HG03439 (cell line): ENCODE results near the gene SPOCK1.

Source experiments
- ATAC-seq: cut with Tn5 transposase; IDR thresholded peaks from one replicate; pipeline ENCODE4 v1.9.1; 2021; ENCODE audit warnings: mild to moderate bottlenecking, moderate library complexity; ENCODE audit not compliant: unreplicated experiment

Gene SPOCK1

GRCh38 chr5:137176126-137176525, 323.0 kb downstream of the SPOCK1 start:
- ATAC-seq = no peak

- ATAC-seq = no peak
Observed at GRCh38 chr5:137174196-137174595, 324.9 kb downstream of the SPOCK1 start.

GRCh38 chr5:137172258-137172657, 326.9 kb downstream of the SPOCK1 start:
- no peak for ATAC-seq

- ATAC-seq = no peak
Observed at GRCh38 chr5:137167187-137167586, 331.9 kb downstream of the SPOCK1 start.

GRCh38 chr5:137164961-137165360, 334.2 kb downstream of the SPOCK1 start:
- ATAC-seq = no peak

- ATAC-seq = no peak
Observed at GRCh38 chr5:137164536-137164935, 334.6 kb downstream of the SPOCK1 start.

- no peak for ATAC-seq
Observed at GRCh38 chr5:137158691-137159090, 340.4 kb downstream of the SPOCK1 start.

- no peak for ATAC-seq
Observed at GRCh38 chr5:137156180-137156579, 342.9 kb downstream of the SPOCK1 start.

GRCh38 chr5:137155261-137156000, 343.7 kb downstream of the SPOCK1 start:
- no peak for ATAC-seq

- no peak for ATAC-seq
Observed at GRCh38 chr5:137152616-137153015, 346.5 kb downstream of the SPOCK1 start.

- no peak for ATAC-seq
Observed at GRCh38 chr5:137148655-137149054, 350.5 kb downstream of the SPOCK1 start.

- no peak for ATAC-seq
Observed at GRCh38 chr5:137148159-137148558, 351.0 kb downstream of the SPOCK1 start.

- no peak for ATAC-seq
Observed at GRCh38 chr5:137147346-137147745, 351.8 kb downstream of the SPOCK1 start.

GRCh38 chr5:137146402-137146890, 352.7 kb downstream of the SPOCK1 start:
- ATAC-seq = no peak

- no peak for ATAC-seq
Observed at GRCh38 chr5:137145721-137146120, 353.4 kb downstream of the SPOCK1 start.

- ATAC-seq = no peak
Observed at GRCh38 chr5:137144656-137145055, 354.5 kb downstream of the SPOCK1 start.

GRCh38 chr5:137142764-137143605, 356.1 kb downstream of the SPOCK1 start:
- ATAC-seq = peak; percentile 81

- ATAC-seq = peak; percentile 35
Observed at GRCh38 chr5:137142346-137142745, 356.8 kb downstream of the SPOCK1 start.

GRCh38 chr5:137141779-137142178, 357.3 kb downstream of the SPOCK1 start:
- no peak for ATAC-seq

GRCh38 chr5:137136991-137137632, 362.0 kb downstream of the SPOCK1 start:
- ATAC-seq = no peak

GRCh38 chr5:137134920-137135532, 364.1 kb downstream of the SPOCK1 start:
- ATAC-seq = no peak
